ENCODE results near the gene KRTAP12-3.
"Not testable (repeated sequence)": the region's sequence is repeated elsewhere in the genome, so short reads cannot be mapped to it uniquely, and the experiment has no call there.

KRTAP12-3 gene

DNA sequence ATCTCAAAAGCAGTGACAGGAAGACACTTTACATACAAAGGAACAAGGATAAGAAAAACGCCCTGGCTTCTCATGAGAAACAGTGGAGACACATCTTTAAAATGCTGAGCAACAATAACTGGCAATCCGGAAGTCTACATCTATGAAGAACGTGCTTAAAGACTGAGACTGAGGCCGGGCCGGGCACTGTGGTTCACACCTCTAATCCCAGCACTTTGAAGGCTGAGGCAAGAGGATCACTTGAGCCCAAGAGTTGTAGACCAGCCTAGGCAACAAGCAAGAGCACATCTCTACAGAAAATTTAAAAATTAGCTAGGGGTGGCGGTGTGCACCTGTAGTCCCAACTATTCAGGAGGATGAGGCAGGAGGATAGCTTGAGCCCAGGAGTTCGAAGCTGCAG, 26.3 kb downstream of the KRTAP12-3 start:
- Histone ChIP-seq H3K36me3 (ENCODE audit: control insufficient read depth, insufficient read depth, low read length) (no peaks in the 10 kb centered on the region), H3K27me3 (replicated peaks; ENCODE audit: control insufficient read depth, insufficient read depth, low read length, poor library complexity, severe bottlenecking) (no peaks in the 10 kb centered on the region), H3K9me3 (ENCODE audit: control insufficient read depth, low read length) (no peaks in the 10 kb centered on the region), H3K4me1 (ENCODE audit: control insufficient read depth, insufficient read depth, low read length, poor library complexity, severe bottlenecking) (no peaks in the 10 kb centered on the region), H3K4me3 (ENCODE audit: insufficient read depth, low read depth, low read length, poor library complexity, severe bottlenecking) (no peak overlapping the region), H3K27ac (ENCODE audit: insufficient read depth, low read length, poor library complexity, severe bottlenecking) (no peak overlapping the region)
- DNase-seq, result no peak

DNA sequence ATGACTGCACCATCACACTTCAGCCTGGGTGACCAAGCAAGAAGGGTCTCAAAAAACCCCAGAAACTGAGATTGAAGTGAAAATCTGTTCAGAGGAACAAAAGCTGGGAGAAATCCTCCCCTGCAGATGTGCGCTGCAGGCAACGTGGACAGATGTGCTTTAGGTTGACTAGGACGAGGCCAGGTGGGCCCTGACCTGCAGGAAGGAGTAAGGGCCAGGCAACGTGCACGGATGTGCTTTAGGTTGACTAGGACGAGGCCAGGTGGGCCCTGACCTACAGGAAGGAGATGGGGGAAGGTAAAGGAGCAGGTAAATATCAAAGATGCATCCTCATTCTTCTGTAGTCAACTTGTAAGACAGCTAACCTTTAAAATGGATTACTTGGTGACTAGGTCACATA, 26.8 kb downstream of the KRTAP12-3 start:
- no peaks in the 10 kb centered on the region for H3K9me3 ChIP-seq (ENCODE audit: control insufficient read depth, low read length)
- no peaks in the 10 kb centered on the region for H3K4me1 ChIP-seq (ENCODE audit: control insufficient read depth, insufficient read depth, low read length, poor library complexity, severe bottlenecking)
- no peak overlapping the region for H3K27ac ChIP-seq (ENCODE audit: insufficient read depth, low read length, poor library complexity, severe bottlenecking)
- H3K36me3 ChIP-seq (ENCODE audit: control insufficient read depth, insufficient read depth, low read length), result no peaks in the 10 kb centered on the region
- DNase-seq, result no peak
- no peak overlapping the region for H3K4me3 ChIP-seq (ENCODE audit: insufficient read depth, low read depth, low read length, poor library complexity, severe bottlenecking)
- no peaks in the 10 kb centered on the region for H3K27me3 ChIP-seq (replicated peaks; ENCODE audit: control insufficient read depth, insufficient read depth, low read length, poor library complexity, severe bottlenecking)

DNA sequence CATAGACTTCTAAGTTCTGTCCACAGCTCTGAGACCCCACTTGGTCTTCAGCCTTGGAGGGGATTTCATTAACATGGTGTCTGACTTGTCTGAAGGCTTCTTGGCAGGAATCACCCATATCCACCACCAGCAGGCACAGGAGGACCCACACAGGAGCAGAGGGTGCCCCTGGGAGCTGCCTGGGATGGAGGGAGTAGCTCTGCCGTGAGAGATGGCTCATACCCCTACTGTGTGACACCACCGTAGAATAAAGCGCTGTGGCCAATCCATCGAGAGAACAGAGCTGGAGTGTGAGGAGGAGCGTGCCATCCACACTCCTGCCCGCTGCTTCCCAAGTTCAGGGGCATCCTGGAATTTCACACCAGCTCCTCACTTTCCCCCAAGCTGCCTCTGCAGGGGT, 27.3 kb downstream of the KRTAP12-3 start:
- H3K36me3 ChIP-seq (ENCODE audit: control insufficient read depth, insufficient read depth, low read length); DNase-seq; H3K4me3 ChIP-seq (ENCODE audit: insufficient read depth, low read depth, low read length, poor library complexity, severe bottlenecking); H3K9me3 ChIP-seq (ENCODE audit: control insufficient read depth, low read length); H3K27me3 ChIP-seq (replicated peaks; ENCODE audit: control insufficient read depth, insufficient read depth, low read length, poor library complexity, severe bottlenecking); H3K27ac ChIP-seq (ENCODE audit: insufficient read depth, low read length, poor library complexity, severe bottlenecking); H3K4me1 ChIP-seq (ENCODE audit: control insufficient read depth, insufficient read depth, low read length, poor library complexity, severe bottlenecking): not testable (repeated sequence)

DNA sequence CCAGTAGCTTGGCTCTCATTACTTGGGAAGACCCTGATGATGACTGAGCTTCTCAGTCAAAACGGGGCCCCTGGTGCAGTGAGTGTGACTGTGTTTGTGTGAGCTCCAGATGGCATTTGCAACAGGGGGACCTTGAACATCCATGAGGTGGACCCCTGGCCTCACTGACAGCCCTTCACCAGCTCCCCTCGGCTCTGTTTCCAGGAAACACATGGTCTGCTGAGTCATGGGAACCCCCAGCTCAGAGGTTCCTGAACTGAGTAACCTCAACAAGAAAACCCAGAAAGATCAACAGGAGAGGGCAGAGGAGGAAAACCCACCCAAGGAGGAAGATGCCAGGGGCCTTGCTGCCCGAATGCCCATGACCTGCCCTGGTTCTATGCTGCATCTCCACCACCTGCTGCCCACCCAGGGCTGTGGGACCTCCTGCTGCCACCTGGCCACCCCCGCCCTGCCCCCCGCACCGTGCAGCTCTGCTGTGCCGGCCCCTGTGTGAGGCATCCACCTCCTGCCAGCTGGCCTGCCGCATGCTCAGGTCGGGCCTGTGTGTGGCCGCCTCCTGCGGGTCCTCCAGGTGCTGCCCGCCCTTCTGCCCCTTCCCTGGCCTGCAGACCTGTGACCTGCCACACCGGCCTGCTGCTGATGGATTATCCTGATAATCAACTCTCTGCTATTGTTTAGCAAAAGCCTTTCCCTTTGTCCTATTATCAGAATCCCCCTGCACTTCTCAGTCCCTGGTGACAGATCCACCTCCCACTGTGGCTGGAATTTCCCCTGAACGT, 28.5 kb downstream of the KRTAP12-3 start:
- Histone ChIP-seq H3K27me3 (replicated peaks; ENCODE audit: control insufficient read depth, insufficient read depth, low read length, poor library complexity, severe bottlenecking) (no peaks in the 10 kb centered on the region), H3K36me3 (ENCODE audit: control insufficient read depth, insufficient read depth, low read length) (no peaks in the 10 kb centered on the region), H3K4me1 (ENCODE audit: control insufficient read depth, insufficient read depth, low read length, poor library complexity, severe bottlenecking) (no peaks in the 10 kb centered on the region)

DNA sequence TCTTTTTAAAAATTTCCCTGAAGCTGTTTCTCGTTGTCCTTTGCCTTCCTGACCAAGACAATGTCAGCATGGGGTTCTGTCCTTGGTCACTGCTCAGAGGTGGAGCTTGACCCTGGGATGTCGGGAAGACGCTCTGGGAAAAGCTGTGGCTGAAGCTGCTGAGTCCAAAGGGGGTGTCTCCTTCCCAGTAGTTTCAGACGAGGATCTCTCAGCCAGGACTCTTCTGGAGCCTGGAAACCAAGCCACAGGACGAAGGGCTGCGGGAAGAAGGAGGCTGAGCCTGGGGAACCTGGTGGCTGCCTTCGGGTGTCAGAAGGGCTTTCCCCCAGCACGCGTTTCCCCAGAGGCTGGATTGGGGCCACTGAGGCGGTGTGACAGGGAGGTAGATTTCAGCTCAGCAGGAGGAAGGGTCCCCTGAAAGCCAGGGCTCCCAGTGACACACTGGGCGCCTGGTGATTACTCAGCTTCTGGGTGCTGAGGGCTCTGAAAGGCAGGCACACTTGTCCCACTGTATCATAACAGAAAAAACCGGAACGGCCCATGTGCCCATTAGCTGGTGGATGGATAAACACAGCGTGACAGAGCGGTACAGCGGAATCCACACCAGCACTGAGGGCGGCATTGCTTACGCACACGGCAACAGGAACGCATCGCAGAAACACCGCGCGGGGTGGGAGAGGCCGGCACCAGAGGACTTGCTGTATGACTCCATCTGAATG, 29.3 kb downstream of the KRTAP12-3 start:
- DNase-seq, result no peak
- H3K27me3 ChIP-seq (replicated peaks; ENCODE audit: control insufficient read depth, insufficient read depth, low read length, poor library complexity, severe bottlenecking), result no peaks in the 10 kb centered on the region
- H3K4me3 ChIP-seq (ENCODE audit: insufficient read depth, low read depth, low read length, poor library complexity, severe bottlenecking), result no peak overlapping the region

More for the DNA sequence above, 28.5 kb downstream of the KRTAP12-3 start:
- Histone ChIP-seq H3K9me3 (ENCODE audit: control insufficient read depth, low read length) (no peaks in the 10 kb centered on the region), H3K4me3 (ENCODE audit: insufficient read depth, low read depth, low read length, poor library complexity, severe bottlenecking) (no peak overlapping the region), H3K27ac (ENCODE audit: insufficient read depth, low read length, poor library complexity, severe bottlenecking) (no peak overlapping the region)
- no peak for DNase-seq

DNA sequence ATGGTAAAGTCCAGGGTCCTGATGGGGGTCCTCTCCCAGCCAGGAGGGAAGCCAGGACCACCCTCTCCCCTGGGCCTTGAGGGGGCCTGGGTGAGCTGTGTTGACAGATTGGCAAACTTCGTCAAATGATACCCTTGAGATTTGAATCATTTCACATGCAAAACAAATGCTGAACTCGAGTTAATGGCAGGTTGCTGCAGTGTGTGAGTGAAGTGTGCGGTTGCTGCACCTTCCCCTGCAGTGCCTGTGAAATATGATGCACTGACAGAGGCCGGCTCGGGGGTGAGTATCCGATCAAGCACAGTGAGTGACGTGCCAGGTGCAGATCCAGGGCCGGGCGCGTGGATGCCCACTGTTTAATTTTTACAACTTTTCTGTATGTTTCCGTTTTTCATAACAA, 29.9 kb downstream of the KRTAP12-3 start:
- no peaks in the 10 kb centered on the region for H3K9me3 ChIP-seq (ENCODE audit: control insufficient read depth, low read length)
- DNase-seq, result no peak
- H3K27ac ChIP-seq (ENCODE audit: insufficient read depth, low read length, poor library complexity, severe bottlenecking), result no peak overlapping the region
- H3K4me1 ChIP-seq (ENCODE audit: control insufficient read depth, insufficient read depth, low read length, poor library complexity, severe bottlenecking), result no peaks in the 10 kb centered on the region
- no peak overlapping the region for H3K4me3 ChIP-seq (ENCODE audit: insufficient read depth, low read depth, low read length, poor library complexity, severe bottlenecking)
- H3K36me3 ChIP-seq (ENCODE audit: control insufficient read depth, insufficient read depth, low read length), result no peaks in the 10 kb centered on the region
- H3K27me3 ChIP-seq (replicated peaks; ENCODE audit: control insufficient read depth, insufficient read depth, low read length, poor library complexity, severe bottlenecking), result no peaks in the 10 kb centered on the region

More for the DNA sequence above, 29.3 kb downstream of the KRTAP12-3 start:
- H3K27ac ChIP-seq (ENCODE audit: insufficient read depth, low read length, poor library complexity, severe bottlenecking), result no peak overlapping the region
- no peaks in the 10 kb centered on the region for H3K9me3 ChIP-seq (ENCODE audit: control insufficient read depth, low read length)
- no peaks in the 10 kb centered on the region for H3K4me1 ChIP-seq (ENCODE audit: control insufficient read depth, insufficient read depth, low read length, poor library complexity, severe bottlenecking)
- H3K36me3 ChIP-seq (ENCODE audit: control insufficient read depth, insufficient read depth, low read length), result no peaks in the 10 kb centered on the region

DNA sequence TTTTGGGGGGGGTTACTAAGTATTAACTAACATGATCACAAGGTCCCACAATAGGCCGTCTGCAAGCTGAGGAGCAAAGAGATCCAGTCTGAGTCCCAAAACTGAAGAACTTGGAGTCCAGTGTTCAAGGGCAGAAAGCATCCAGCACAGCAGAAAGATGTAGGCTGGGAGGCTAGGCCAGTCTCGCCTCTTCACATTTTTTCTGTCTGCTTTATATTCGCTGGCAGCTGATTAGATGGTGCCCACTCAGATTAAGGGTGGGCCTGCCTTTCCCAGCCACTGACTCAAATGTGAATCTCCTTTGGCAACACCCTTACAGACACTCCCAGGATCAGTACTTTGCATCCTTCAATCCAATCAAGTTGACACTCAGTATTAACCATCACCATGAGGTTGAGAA, 32.0 kb downstream of the KRTAP12-3 start:
- H3K9me3 ChIP-seq (ENCODE audit: control insufficient read depth, low read length); H3K4me3 ChIP-seq (ENCODE audit: insufficient read depth, low read depth, low read length, poor library complexity, severe bottlenecking); H3K27ac ChIP-seq (ENCODE audit: insufficient read depth, low read length, poor library complexity, severe bottlenecking); H3K36me3 ChIP-seq (ENCODE audit: control insufficient read depth, insufficient read depth, low read length); H3K4me1 ChIP-seq (ENCODE audit: control insufficient read depth, insufficient read depth, low read length, poor library complexity, severe bottlenecking); H3K27me3 ChIP-seq (replicated peaks; ENCODE audit: control insufficient read depth, insufficient read depth, low read length, poor library complexity, severe bottlenecking); DNase-seq: not testable (repeated sequence)

DNA sequence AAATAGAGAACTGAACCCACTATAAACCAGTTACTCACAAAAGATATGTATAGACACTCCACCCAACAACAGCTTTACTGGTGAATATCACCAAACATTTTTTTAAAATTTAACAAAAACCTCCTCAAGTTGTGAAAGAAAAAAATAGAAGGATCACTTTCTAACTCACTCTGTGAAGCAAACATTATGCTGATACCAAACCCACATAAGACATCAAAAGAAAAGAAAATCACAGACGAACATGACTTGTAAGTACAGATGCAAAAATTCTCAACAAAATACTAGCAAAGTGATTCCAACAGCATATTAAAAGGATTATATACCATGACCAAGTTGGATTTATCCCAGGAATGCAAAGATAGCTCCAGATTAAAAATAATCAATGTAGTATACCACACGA, 34.0 kb downstream of the KRTAP12-3 start:
- no peaks in the 10 kb centered on the region for H3K27me3 ChIP-seq (replicated peaks; ENCODE audit: control insufficient read depth, insufficient read depth, low read length, poor library complexity, severe bottlenecking)
- H3K9me3 ChIP-seq (ENCODE audit: control insufficient read depth, low read length), result peaks cover 6% of the 10 kb centered on the region
- H3K36me3 ChIP-seq (ENCODE audit: control insufficient read depth, insufficient read depth, low read length), result no peaks in the 10 kb centered on the region
- no peak overlapping the region for H3K4me3 ChIP-seq (ENCODE audit: insufficient read depth, low read depth, low read length, poor library complexity, severe bottlenecking)
- no peaks in the 10 kb centered on the region for H3K4me1 ChIP-seq (ENCODE audit: control insufficient read depth, insufficient read depth, low read length, poor library complexity, severe bottlenecking)
- no peak for DNase-seq
- H3K27ac ChIP-seq (ENCODE audit: insufficient read depth, low read length, poor library complexity, severe bottlenecking), result no peak overlapping the region

DNA sequence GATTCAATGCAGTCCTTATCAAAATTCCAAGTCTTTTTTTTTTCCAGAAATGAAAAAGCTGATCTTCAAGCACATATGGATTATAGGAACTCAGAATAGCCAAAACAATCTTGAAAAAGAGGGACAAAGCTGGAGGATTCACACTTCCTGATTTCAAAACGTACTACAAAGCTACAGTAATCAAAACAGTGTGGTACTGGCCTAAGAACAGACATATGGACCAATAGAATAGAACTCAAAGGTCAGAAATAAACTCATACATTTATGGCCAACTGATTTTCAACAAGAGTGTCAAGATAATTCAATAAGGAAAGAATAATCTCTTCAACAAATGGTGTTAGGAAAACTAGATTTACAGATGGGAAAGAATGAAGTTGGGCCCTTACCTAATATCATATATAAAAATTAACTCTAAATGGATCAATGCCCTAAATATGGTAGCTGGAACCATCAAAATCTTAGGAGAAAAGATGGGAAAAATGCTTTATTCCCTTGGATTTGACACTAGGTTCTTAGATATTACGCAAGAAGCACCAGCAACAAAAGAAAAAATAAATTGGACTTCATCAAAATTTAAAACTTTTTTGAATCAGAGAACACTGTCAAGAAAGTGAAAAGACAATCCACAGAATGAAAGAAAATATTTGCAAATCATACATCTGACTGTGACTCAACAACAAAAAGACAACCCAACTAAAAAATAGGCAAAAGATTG, 35.2 kb downstream of the KRTAP12-3 start:
- Histone ChIP-seq H3K36me3 (ENCODE audit: control insufficient read depth, insufficient read depth, low read length) (no peaks in the 10 kb centered on the region), H3K9me3 (ENCODE audit: control insufficient read depth, low read length) (peaks cover 6% of the 10 kb centered on the region), H3K27me3 (replicated peaks; ENCODE audit: control insufficient read depth, insufficient read depth, low read length, poor library complexity, severe bottlenecking) (no peaks in the 10 kb centered on the region), H3K27ac (ENCODE audit: insufficient read depth, low read length, poor library complexity, severe bottlenecking) (no peak overlapping the region), H3K4me3 (ENCODE audit: insufficient read depth, low read depth, low read length, poor library complexity, severe bottlenecking) (no peak overlapping the region), H3K4me1 (ENCODE audit: control insufficient read depth, insufficient read depth, low read length, poor library complexity, severe bottlenecking) (no peaks in the 10 kb centered on the region)
- no peak for DNase-seq

DNA sequence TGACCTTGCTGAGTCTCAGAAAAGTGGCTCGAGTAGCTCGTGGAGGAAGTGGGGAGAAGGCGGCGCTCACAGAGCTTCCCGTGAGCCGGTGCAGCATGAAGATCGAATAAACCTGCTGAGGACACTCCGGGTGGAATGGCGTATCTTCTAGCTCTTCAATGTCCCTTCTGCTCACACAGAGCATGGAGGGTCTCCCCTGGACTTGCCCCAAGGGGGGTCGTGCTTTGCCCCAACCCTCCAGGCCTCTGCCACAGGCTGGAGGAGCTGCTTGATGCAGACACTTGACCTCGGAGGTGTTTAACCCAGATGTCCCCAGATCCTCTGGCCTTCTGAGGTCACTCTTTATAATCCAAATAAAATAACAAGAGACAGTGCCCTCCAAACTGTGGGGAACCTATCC, 37.0 kb downstream of the KRTAP12-3 start:
- Histone ChIP-seq H3K27ac (ENCODE audit: insufficient read depth, low read length, poor library complexity, severe bottlenecking) (no peak overlapping the region), H3K4me1 (ENCODE audit: control insufficient read depth, insufficient read depth, low read length, poor library complexity, severe bottlenecking) (no peaks in the 10 kb centered on the region), H3K4me3 (ENCODE audit: insufficient read depth, low read depth, low read length, poor library complexity, severe bottlenecking) (no peak overlapping the region), H3K9me3 (ENCODE audit: control insufficient read depth, low read length) (peaks cover 6% of the 10 kb centered on the region), H3K36me3 (ENCODE audit: control insufficient read depth, insufficient read depth, low read length) (no peaks in the 10 kb centered on the region), H3K27me3 (replicated peaks; ENCODE audit: control insufficient read depth, insufficient read depth, low read length, poor library complexity, severe bottlenecking) (peaks cover 3% of the 10 kb centered on the region)
- DNase-seq, result no peak

Measured in effector memory CD4-positive, alpha-beta T cell (primary cell).